Astrocyte of the spinal cord (primary cell): ENCODE data around the gene MMP8.

Experiments used
- DNase-seq: peaks from one replicate; pipeline ENCODE4 v3.0.0; 2011; ENCODE audit warnings: low read depth, low spot score
- H3K4me3 ChIP-seq: 2 replicates; pipeline ENCODE4 v1.5.1; 2011; ENCODE audit warnings: low read depth, mild to moderate bottlenecking, low read length, moderate library complexity
- CTCF ChIP-seq: IDR thresholded peaks from 2 replicates; pipeline ENCODE4 v1.5.1; 2012; ENCODE audit warnings: low read depth, mild to moderate bottlenecking, low read length, inconsistent platforms
- in situ Hi-C: cut with HindIII; loops from 2 replicates; pipeline ENCODE4 v1.10.0; 2017; ENCODE audit warnings: low sequenced_read_pairs

MMP8 gene

GRCh38 chr11:102708654-102709053 is 16.1 kb downstream of the MMP8 start:
- TF ChIP-seq CTCF = no peak
- no peak for DNase-seq
- no peak overlapping the region for H3K4me3 ChIP-seq
- in situ Hi-C loops = no loop called here

- in situ Hi-C loops = no loop called here
- DNase-seq = no peak
- TF ChIP-seq CTCF = no peak
Measured at GRCh38 chr11:102705626-102706025, 19.1 kb downstream of the MMP8 start, which contains the start of gene MMP27. MMP27 (minus strand) TSS chr11:102705769; CDS start chr11:102705714, 55 bp downstream.

GRCh38 chr11:102704841-102705240 is 19.9 kb downstream of the MMP8 start:
- in situ Hi-C loops = no loop called here
- H3K4me3 ChIP-seq = no peak overlapping the region
- DNase-seq = no peak
- TF ChIP-seq CTCF = no peak

More at GRCh38 chr11:102705626-102706025, 19.1 kb downstream of the MMP8 start, which contains the start of gene MMP27:
- no peak within 1 kb of the TSS for H3K4me3 ChIP-seq

- no peak overlapping the region for H3K4me3 ChIP-seq
- no peak for DNase-seq
- no peak for TF ChIP-seq CTCF
- in situ Hi-C loops = no loop called here
Measured at GRCh38 chr11:102703826-102704493, 20.8 kb downstream of the MMP8 start.

GRCh38 chr11:102695201-102695600 is 29.6 kb downstream of the MMP8 start:
- DNase-seq = no peak
- in situ Hi-C loops = no loop called here
- TF ChIP-seq CTCF = no peak
- no peak overlapping the region for H3K4me3 ChIP-seq

GRCh38 chr11:102685754-102686153 is 39.0 kb downstream of the MMP8 start:
- in situ Hi-C loops = no loop called here
- no peak overlapping the region for H3K4me3 ChIP-seq
- no peak for TF ChIP-seq CTCF
- no peak for DNase-seq
